Lower lobe of right lung (tissue), 2 donors: ENCODE measurements around the gene PRAMEF1. TPM values are rescaled to one million over a fixed set of nuclear protein-coding genes. Genes with fewer than 3 reads are reported as not detected.
"Not testable (repeated sequence)": the region's sequence is repeated elsewhere in the genome, so short reads cannot be mapped to it uniquely, and the experiment has no call there.

ENCODE experiments used
- ATAC-seq, 2 donors: fragments of 200-7000 bp; cut with Tn5 transposase; one replicate each; pipeline ENCODE4 v1.9.1; 2020 to 2022; ENCODE audit warnings: mild to moderate bottlenecking in 2 of 2, moderate library complexity in 2 of 2
- DNase-seq: peaks from one replicate; pipeline ENCODE4 v3.0.0-alpha.2; 2020
- H3K27ac ChIP-seq: fragments of 200-600 bp; one replicate; pipeline ENCODE4 v1.8.0; 2022
- H3K27me3 ChIP-seq: fragments of 200-600 bp; one replicate; pipeline ENCODE4 v1.8.0; 2022; ENCODE audit warnings: low read depth
- H3K36me3 ChIP-seq: fragments of 200-600 bp; one replicate; pipeline ENCODE4 v1.8.0; 2022; ENCODE audit warnings: mild to moderate bottlenecking
- H3K4me1 ChIP-seq: fragments of 200-600 bp; one replicate; pipeline ENCODE4 v1.8.0; 2022
- H3K4me3 ChIP-seq: fragments of 200-600 bp; one replicate; pipeline ENCODE4 v1.8.0; 2022; ENCODE audit warnings: mild to moderate bottlenecking
- H3K9me3 ChIP-seq: fragments of 200-600 bp; one replicate; pipeline ENCODE4 v1.8.0; 2022
- CTCF ChIP-seq: fragments of 200-600 bp; IDR thresholded peaks from one replicate; pipeline ENCODE4 v1.8.0; 2022; ENCODE audit warnings: antibody characterized with exemption, mild to moderate bottlenecking
- intact Hi-C: fragments of 100-400 bp; cut with DNase I; formaldehyde crosslinking; loops from one replicate; pipeline ENCODE4 v1.11.0; 2022
- total RNA-seq: library from RNA; stranded (reverse); fragmentation: NEBNext Ultra II Directional; extraction: Animal tissue kit (Norgen Biotek cat#: 25700); gene quantifications from one replicate; pipeline ENCODE4 v1.2.1, GENCODE V29; 2021
- donor health status: DM: no; HTN: yes; CAD: no; lungs with severe emphysema.

The PRAMEF1 gene
- total RNA-seq, 1 donor from 2014 or later = not detected

DNA sequence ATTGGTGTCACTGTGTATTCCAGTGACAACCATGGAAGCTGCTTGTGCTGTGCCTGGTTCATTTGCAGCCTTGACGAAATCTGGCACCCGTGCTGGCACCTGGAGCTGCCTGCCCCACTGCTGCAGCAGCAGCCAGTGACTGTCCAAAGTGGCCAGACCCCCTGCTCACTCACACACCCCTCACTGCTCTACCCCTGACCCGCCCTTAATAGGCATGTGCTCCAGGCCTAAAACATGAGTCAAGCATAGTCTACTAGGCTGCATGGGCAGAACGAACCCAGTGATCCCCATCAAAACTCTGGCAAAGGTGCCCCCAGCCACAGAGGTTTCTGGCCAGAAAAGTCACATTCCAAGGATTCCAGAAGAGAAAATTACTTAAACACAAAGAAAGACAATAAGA lies 7.7 kb downstream of the PRAMEF1 start:
- intact Hi-C loops = no loop called here
- H3K4me3 ChIP-seq = no peak overlapping the region
- TF ChIP-seq CTCF = no peak
- no peaks in the 10 kb centered on the region for H3K9me3 ChIP-seq
- no peaks in the 10 kb centered on the region for H3K27me3 ChIP-seq
- ATAC-seq (no peak), DNase-seq (no peak)
- H3K36me3 ChIP-seq = no peaks in the 10 kb centered on the region
- H3K27ac ChIP-seq = no peak overlapping the region
- no peaks in the 10 kb centered on the region for H3K4me1 ChIP-seq

DNA sequence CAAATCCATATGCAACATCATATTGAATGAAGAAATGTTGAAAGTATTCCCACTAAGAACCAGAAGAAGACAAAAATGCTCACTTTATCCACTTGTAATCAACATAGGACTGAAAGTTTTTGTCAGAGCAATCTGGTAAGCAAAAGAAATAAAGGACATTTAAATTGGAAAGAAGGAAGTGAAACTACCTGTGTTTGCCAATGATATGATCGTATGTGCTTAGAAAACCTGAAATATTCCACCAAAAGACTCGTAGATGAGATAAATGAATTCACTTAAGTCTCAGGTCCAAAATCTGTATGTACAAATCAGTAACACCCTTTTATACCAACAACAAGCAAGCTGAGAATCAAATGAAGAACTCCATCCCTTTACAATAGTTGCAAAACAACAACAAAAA lies 8.5 kb downstream of the PRAMEF1 start:
- intact Hi-C loops = no loop called here
- no peak for ATAC-seq

GRCh38 chr1:12809933-12810332 lies 18.7 kb downstream of the PRAMEF1 start:
- no peak overlapping the region for H3K4me3 ChIP-seq
- intact Hi-C loops = no loop called here
- ATAC-seq (no peak), DNase-seq (no peak)
- H3K36me3 ChIP-seq = no peaks in the 10 kb centered on the region
- H3K4me1 ChIP-seq = no peaks in the 10 kb centered on the region
- peaks cover 4% of the 10 kb centered on the region for H3K27me3 ChIP-seq
- no peak overlapping the region for H3K27ac ChIP-seq
- TF ChIP-seq CTCF = no peak
- H3K9me3 ChIP-seq = peaks cover 7% of the 10 kb centered on the region

More for the DNA sequence above, 8.5 kb downstream of the PRAMEF1 start:
- Histone ChIP-seq H3K36me3 (no peaks in the 10 kb centered on the region), H3K4me3 (no peak overlapping the region), H3K27me3 (no peaks in the 10 kb centered on the region), H3K9me3 (peaks cover 3% of the 10 kb centered on the region), H3K4me1 (no peaks in the 10 kb centered on the region), H3K27ac (no peak overlapping the region)
- no peak for DNase-seq
- TF ChIP-seq CTCF = no peak

DNA sequence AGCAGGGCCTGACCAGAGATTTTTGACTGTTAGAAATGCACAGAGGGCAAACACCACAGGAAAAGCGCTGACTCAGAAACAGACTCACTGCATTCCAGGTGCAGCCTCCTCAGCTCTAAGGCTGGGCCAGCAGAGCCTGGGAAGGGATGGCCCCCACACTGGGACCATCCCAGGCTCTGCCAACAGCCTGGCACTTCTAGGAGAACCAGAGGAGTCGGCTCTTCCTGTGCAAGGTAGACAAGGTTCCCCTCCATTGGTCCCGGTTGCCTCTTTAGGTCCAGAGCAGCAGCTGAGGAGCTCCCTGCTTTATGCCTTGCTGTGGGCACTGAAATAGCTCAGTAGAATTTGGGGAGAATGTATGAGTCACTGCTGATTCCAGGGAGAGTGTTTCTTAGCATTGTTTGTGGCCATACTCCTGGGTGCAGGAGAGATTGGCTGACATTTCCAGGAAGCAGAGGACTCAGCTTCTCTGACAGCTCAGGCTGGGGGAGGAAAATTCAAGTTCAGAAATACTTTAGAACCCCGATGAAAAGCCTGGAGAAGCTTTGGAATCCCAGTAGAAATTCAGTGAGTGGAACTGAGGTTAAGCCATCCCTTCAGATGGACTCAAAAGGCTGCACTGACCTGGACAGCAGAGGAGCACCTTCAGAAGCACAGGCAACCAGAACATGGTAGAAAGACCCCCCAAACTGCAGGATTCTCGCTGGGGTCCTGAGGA lies 19.7 kb downstream of the PRAMEF1 start:
- Histone ChIP-seq H3K4me1 (no peaks in the 10 kb centered on the region), H3K4me3 (no peak overlapping the region), H3K36me3 (no peaks in the 10 kb centered on the region), H3K27me3 (peaks cover 4% of the 10 kb centered on the region), H3K9me3 (no peaks in the 10 kb centered on the region), H3K27ac (no peak overlapping the region)
- peak in 1 of 2 donors; percentile 18 for ATAC-seq
- DNase-seq = no peak
- intact Hi-C loops = no loop called here
- no peak for TF ChIP-seq CTCF

GRCh38 chr1:12811409-12811784 lies 20.2 kb downstream of the PRAMEF1 start:
- no peaks in the 10 kb centered on the region for H3K9me3 ChIP-seq
- intact Hi-C loops = no loop called here
- DNase-seq = no peak
- H3K27ac ChIP-seq = no peak overlapping the region
- H3K36me3 ChIP-seq = no peaks in the 10 kb centered on the region
- no peaks in the 10 kb centered on the region for H3K4me1 ChIP-seq
- H3K27me3 ChIP-seq = peaks cover 3% of the 10 kb centered on the region
- ATAC-seq = no peak
- H3K4me3 ChIP-seq = no peak overlapping the region
- TF ChIP-seq CTCF = no peak

DNA sequence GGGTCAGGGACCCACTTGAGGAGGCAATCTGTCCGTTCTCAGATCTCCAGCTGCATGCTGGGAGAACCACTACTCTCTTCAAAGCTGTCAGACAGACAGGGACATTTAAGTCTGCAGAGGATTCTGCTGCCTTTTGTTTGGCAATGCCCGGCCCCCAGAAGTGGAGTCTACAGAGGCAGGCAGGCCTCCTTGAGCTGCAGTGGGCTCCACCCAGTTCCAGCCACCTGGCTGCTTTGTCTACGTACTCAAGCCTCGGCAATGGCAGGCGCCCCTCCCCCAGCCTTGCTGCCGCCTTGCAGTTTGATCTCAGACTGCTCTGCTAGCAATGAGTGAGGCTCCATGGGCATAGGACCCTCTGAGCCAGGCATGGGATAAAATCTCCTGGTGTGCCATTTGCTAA lies 27.9 kb downstream of the PRAMEF1 start:
- H3K4me3 ChIP-seq, H3K27ac ChIP-seq, H3K9me3 ChIP-seq, H3K4me1 ChIP-seq, DNase-seq, H3K27me3 ChIP-seq, intact Hi-C loops, ATAC-seq, H3K36me3 ChIP-seq: not testable (repeated sequence)

GRCh38 chr1:12831310-12831709 lies 40.1 kb downstream of the PRAMEF1 start, which contains the start of gene PRAMEF11:
PRAMEF11 (minus strand) TSS chr1:12831410; CDS start chr1:12828789, 2,621 bp downstream.
- intact Hi-C loops, H3K27ac ChIP-seq, ATAC-seq: not testable (repeated sequence)

DNA sequence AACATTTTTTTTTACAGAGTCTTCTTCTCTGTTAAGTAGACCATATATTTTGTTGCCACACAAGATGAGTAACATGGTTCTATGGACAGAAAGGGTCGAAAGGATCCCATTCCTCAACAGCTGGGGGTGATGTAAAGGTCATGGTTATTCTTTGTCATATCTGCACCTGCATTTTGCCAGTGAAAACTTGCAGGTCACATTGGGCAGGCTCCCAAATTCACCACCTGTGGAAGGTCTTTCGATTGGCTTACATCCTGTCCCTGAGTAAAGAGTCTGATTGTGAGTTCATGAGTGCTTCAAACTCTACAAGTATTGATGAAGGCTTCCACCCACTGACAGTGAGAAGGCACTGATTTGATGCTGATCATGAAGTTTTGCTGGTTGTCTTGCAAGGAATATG lies 42.1 kb downstream of the PRAMEF1 start:
- DNase-seq, intact Hi-C loops, H3K36me3 ChIP-seq, H3K27me3 ChIP-seq, H3K4me1 ChIP-seq, H3K27ac ChIP-seq, H3K4me3 ChIP-seq, ATAC-seq, H3K9me3 ChIP-seq: not testable (repeated sequence)

More at GRCh38 chr1:12831310-12831709, 40.1 kb downstream of the PRAMEF1 start, which contains the start of gene PRAMEF11:
- H3K27me3 ChIP-seq, DNase-seq, H3K36me3 ChIP-seq, H3K9me3 ChIP-seq, H3K4me1 ChIP-seq, H3K4me3 ChIP-seq: not testable (repeated sequence)
